NCI-H1417 treated with DMSO at 0.1 percent for 48 hours (cell line): ENCODE results near the gene MAN2B2.

Experiments
- DNase-seq: peaks from one replicate; lab custom pipeline; 2025; lab: John Stamatoyannopoulos, UW

The MAN2B2 gene

GRCh38 chr4:6568148-6568547, 6.8 kb upstream of the MAN2B2 start:
- no peak for DNase-seq

- no peak for DNase-seq
These were observed 6.2 kb upstream of the MAN2B2 start for GRCh38 chr4:6568689-6569332.

- DNase-seq, result no peak
These were observed 3.4 kb upstream of the MAN2B2 start for GRCh38 chr4:6571608-6572007.

- DNase-seq, result no peak
These were observed 1.4 kb upstream of the MAN2B2 start for GRCh38 chr4:6573551-6573950.

GRCh38 chr4:6573986-6574746, 823 bp upstream of the MAN2B2 start:
- no peak for DNase-seq

GRCh38 chr4:6575503-6576240, 683 bp downstream of the MAN2B2 start:
- no peak for DNase-seq

GRCh38 chr4:6576512-6576911, 1.5 kb downstream of the MAN2B2 start:
- no peak for DNase-seq

GRCh38 chr4:6576932-6577331, 1.9 kb downstream of the MAN2B2 start:
- DNase-seq, result no peak

GRCh38 chr4:6577409-6577808, 2.4 kb downstream of the MAN2B2 start:
- no peak for DNase-seq

GRCh38 chr4:6578221-6578620, 3.2 kb downstream of the MAN2B2 start:
- DNase-seq, result no peak

GRCh38 chr4:6580353-6580752, 5.4 kb downstream of the MAN2B2 start:
- DNase-seq, result no peak

- no peak for DNase-seq
These were observed 6.7 kb downstream of the MAN2B2 start for GRCh38 chr4:6581566-6582121.

- DNase-seq, result no peak
These were observed 8.0 kb downstream of the MAN2B2 start for GRCh38 chr4:6582889-6583490.

- DNase-seq, result no peak
These were observed 9.9 kb downstream of the MAN2B2 start for GRCh38 chr4:6584865-6585264.

- DNase-seq, result no peak
These were observed 11.8 kb downstream of the MAN2B2 start for GRCh38 chr4:6586715-6587325.

- no peak for DNase-seq
These were observed 14.5 kb downstream of the MAN2B2 start for GRCh38 chr4:6589444-6589843.

- no peak for DNase-seq
These were observed 16.3 kb downstream of the MAN2B2 start for GRCh38 chr4:6591313-6591712.

- DNase-seq, result no peak
These were observed 16.8 kb downstream of the MAN2B2 start for GRCh38 chr4:6591781-6592180.

GRCh38 chr4:6592804-6593563, 18.0 kb downstream of the MAN2B2 start:
- no peak for DNase-seq

- no peak for DNase-seq
These were observed 19.4 kb downstream of the MAN2B2 start for GRCh38 chr4:6594341-6594740.

GRCh38 chr4:6594826-6595355, 19.9 kb downstream of the MAN2B2 start:
- DNase-seq, result no peak
